Limb (tissue), 2 donors: Measurements from ENCODE around the gene TBC1D7.

Experiments used
- DNase-seq, 2 donors: peaks; one replicate each; pipeline ENCODE4 v3.0.0-alpha.2; 2016; ENCODE audit errors: extremely low spot score in 2 of 2

TBC1D7 gene

GRCh38 chr6:13272131-13273046, 55.9 kb downstream of the TBC1D7 start:
- DNase-seq, result no peak

- DNase-seq, result no peak
These were observed 59.3 kb downstream of the TBC1D7 start for GRCh38 chr6:13268913-13269518.

DNA sequence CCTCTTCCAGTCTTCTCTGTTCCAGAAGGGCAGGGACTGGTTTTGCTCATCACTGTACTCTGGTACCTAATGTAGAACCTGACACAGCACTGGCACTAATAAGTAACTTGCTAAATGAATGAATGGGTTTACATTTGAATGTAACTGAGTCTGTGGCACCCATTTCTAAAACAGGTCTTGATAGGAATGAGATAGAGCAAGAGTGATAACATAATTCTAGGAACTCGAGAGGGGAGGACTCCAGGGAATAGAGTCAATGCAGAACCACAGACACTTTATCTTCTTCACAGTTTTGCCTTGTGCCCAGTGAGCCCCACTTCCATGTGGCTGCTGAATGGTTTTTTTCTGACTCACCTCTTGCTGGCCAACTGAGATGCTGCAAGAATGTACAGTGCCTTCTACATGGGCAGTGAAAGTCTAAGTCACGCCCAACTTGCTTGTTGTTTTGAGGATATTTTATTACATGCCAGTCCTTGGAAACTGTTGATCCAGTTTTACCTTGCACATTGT, 61.1 kb downstream of the TBC1D7 start:
- no peak for DNase-seq

DNA sequence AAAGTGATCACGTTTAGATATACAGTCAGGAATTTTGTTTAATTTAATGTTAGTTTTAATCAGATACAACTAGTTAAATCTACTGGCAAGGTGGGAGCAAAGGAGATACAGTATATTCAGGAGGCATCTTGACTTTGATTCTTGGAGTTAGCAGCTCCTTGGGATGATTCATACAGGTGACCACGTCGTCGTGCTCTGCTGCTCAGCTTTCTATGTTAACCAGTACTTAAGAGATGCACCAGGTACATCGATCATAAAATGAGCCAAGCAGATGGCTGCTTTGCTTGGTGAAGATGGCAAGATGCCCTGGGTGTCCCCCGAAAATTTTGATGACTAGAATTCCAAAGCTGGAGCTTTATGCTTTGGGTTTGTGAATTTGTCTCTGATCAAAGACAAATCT, 64.7 kb downstream of the TBC1D7 start:
- no peak for DNase-seq

DNA sequence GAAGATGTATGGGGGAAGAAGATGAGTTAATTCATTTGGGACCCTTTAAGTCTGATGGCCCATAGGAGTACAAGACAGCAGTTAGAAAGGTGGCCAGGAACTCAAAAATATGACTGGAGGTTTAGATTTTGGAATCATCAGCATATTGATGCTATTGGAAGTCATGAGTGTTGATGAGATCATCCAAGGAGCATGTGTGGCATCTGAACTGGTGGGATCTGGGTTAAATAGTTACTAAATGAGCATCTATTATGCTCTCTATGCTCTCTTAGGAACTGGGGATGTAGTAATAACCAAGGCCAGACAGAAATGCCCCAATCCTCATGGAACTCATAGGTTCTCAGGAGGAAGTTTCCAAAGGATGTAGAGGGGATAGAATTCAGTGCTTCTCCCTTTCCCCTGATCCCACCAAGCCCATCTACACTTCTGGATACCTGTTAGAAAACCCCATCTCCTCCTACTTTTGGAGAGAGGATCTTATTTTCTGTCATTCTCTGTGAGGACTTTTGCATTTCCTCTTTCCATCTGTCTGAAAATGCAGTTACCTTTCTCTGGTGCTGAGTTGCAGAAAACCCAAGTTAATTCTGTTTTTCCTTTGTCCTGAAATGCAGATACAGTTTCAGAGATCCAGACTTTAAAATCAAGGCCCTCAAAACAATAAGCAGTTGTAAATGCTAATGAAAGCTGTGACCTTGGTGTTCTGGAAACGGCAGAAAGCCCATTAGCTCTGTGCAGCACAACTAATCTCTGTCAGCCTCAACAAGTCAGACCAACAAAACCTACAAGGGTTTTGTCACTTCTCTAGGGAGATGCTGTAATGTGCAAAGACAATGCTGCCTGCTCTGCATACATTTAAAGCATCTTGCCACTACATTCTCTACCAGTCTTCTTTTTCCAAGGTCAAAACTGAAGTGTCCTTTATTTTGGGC, 65.8 kb downstream of the TBC1D7 start:
- no peak for DNase-seq

DNA sequence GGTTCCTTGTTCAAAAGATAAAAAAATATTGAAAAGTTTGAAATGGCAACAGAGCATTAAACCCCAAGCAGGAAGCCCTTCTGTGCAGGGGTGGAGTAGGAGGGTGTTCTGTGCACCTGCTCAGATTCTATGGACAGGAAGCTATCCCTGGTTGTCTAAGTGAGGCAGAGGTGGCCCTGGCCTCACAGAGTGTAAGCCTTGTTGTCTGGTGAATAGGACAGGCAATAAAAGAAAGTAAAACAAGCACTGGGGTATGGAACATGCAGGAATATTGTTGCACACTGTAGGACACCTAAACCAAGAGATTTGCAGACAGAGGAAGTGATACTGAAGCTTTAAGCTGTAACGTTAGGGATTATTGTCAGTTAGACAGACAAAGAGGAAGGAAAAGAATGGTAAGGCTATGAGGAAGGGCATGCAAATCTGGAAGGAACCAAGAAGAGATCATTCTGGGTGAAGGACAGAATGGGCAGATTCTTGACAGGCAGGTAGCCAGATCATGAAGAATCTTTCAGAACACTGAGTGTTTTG, 66.8 kb downstream of the TBC1D7 start:
- no peak for DNase-seq

DNA sequence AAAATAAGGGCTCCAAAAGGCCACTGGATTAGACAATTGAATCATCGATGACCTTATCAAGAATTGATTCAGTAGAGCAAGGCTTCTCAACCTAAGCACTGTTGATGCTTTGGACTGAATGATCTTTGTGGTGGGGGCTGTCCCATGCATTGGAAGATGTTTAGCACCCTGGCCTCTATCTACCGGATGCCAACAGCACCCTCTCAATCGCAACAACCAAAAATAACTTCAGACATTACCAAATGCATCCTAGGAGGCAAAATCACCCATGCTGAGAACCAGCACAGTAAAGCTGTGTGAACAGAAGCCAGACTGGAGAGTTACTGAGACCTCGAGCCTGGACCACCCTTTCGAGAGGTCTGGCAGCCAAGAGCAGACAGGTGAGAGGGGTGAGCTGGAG, 67.5 kb downstream of the TBC1D7 start:
- DNase-seq, result no peak

- DNase-seq, result no peak
These were observed 68.2 kb downstream of the TBC1D7 start for GRCh38 chr6:13260101-13260598.

DNA sequence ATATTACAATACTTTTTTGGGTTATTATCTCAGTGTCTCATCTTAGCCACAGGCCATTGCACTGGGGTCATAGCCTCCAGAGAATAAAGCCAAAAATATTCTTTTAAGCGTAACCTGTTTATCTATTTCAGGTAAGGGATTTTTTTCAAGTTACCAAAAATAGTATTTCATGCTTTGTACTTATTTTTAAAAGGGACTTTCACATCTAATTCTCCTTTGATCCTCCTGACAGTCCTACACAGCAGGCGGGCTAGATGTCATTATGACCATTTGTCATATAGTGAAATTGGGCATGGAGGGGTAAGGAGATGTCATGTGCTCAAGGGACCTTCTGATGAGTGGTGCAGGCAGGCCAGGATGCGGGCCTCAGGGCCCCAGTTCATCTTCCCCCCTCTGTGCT, 68.9 kb downstream of the TBC1D7 start:
- DNase-seq, result no peak

DNA sequence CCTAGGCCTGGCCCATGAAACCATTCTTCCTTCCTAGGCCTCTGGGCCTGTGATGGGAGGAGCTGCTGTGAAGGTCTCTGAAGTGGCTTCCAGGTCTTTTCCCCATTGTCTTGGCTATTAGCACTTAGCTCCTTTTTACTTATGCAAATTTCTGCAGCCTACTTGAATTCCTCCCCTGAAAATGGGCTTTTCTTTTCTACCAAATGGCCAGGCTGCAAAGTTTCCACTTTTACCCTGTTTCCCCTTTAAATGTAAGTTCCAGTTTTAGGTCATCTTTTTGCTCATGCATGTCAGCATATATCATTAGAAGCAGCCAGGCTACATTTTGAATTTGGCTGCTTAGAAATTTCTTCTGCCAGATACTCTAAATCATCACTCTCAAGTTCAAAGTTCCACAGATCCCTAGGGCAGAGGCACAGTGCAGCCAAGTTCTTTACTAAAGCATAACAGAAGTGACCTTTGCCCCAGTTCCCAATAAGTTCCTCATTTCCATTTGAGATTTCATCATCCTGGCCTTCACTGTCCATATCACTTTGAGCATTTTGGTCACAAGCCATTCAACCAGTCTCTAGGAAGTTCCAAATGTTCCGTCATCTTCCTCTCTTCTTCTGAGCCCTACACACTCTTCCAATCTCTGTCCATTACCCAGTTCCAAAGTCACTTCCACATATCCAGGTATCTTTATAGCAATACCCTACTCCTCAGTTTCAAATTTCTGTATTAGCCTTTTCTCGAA, 71.9 kb downstream of the TBC1D7 start:
- DNase-seq, result no peak
